OCI-LY3 (cell line): ENCODE results near the gene ARPIN.

Source experiments
- CTCF ChIP-seq: fragments of 200-600, 300-600 bp; sonication (generic); IDR thresholded peaks from 2 replicates; pipeline ENCODE4 v1.5.1; 2014; ENCODE audit warnings: antibody characterized with exemption, low read length, low read depth
- EZH2phosphoT487 ChIP-seq: fragments of 200-600 bp; shearing (Covaris generic); IDR thresholded peaks from 2 replicates; pipeline ENCODE4 v1.6.1; 2018; ENCODE audit warnings: antibody characterized with exemption, mixed run types, low read depth

DNA sequence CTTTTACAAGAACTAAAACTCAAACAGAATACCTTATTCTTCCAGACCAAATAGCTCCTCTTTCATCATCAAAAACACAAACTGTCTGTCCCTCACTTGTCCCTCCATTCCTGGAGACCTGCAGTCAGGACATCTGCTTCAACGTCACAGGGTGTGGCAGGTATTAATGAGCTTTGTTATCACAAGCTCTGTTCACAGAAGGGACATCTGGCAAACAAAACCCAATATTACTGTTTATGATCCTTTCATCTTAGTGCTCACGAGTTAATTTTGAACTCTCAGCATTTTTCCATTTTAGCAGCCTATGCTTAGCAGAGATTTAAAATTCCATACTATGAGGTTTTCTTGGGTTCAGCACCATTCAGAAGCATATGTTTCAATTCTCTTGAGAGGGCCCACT lies 51.9 kb downstream of the ARPIN start:
- no peak for TF ChIP-seq CTCF
- TF ChIP-seq EZH2phosphoT487: no peak
